GM12892 (cell line): ENCODE results near the gene ANTXR1.

Experiments
- POLR2A ChIP-seq: IDR thresholded peaks from 2 replicates; pipeline ENCODE4 v1.6.1; 2011; ENCODE audit warnings: low read depth, low read length, control low read depth
- POLR2AphosphoS5 ChIP-seq: IDR thresholded peaks from 2 replicates; pipeline ENCODE4 v1.6.1; 2011; ENCODE audit warnings: low read depth, low read length, control low read depth
- TAF1 ChIP-seq: IDR thresholded peaks from 2 replicates; pipeline ENCODE4 v1.6.1; 2011; ENCODE audit warnings: low read depth, mild to moderate bottlenecking, control low read depth, low read length, borderline replicate concordance

GRCh38 chr2:69154106-69154505 is 141.1 kb downstream of the ANTXR1 start:
- TF ChIP-seq POLR2A (no peak), TAF1 (no peak), POLR2AphosphoS5 (no peak)
